GM23338 (cell line): ENCODE measurements around the gene MAD1L1.

Experiments
- CTCF ChIP-seq, 2 experiments: fragments of 200-600 bp in 1 of 2; sonication (generic) in 1 of 2; conservative IDR thresholded peaks; 2 replicates each; pipeline versions ENCODE4 v1.5.1 to v1.6.1; 2016 to 2017; ENCODE audit warnings: antibody characterized with exemption in 2 of 2, low read depth in 2 of 2, mild to moderate bottlenecking in 2 of 2, moderate library complexity in 1 of 2
- ETS1 ChIP-seq: IDR thresholded peaks from 2 replicates; pipeline ENCODE4 v1.6.1; 2016; ENCODE audit warnings: antibody characterized with exemption
- EZH2 ChIP-seq: fragments of 200-600 bp; sonication (generic); IDR thresholded peaks from one replicate; pipeline ENCODE4 v1.8.0; 2017; ENCODE audit warnings: antibody characterized with exemption, mild to moderate bottlenecking, low read depth; ENCODE audit not compliant: unreplicated experiment
- EZH2phosphoT487 ChIP-seq: fragments of 200-600 bp; sonication (generic); IDR thresholded peaks from one replicate; pipeline ENCODE4 v1.8.1; 2018; ENCODE audit warnings: antibody characterized with exemption; ENCODE audit not compliant: unreplicated experiment
- JUNB ChIP-seq: IDR thresholded peaks from one replicate; pipeline ENCODE4 v1.6.1; 2016; ENCODE audit warnings: antibody characterized with exemption; ENCODE audit not compliant: unreplicated experiment
- NANOG ChIP-seq: IDR thresholded peaks from 2 replicates; pipeline ENCODE4 v1.6.1; 2016; ENCODE audit warnings: antibody characterized with exemption, borderline replicate concordance
- POLR2AphosphoS5 ChIP-seq: IDR thresholded peaks from 2 replicates; pipeline ENCODE4 v1.6.1; 2016; ENCODE audit warnings: antibody characterized with exemption, low read depth
- REST ChIP-seq: IDR thresholded peaks from one replicate; pipeline ENCODE4 v1.6.1; 2018; ENCODE audit warnings: antibody characterized with exemption; ENCODE audit not compliant: unreplicated experiment
- STAT1 ChIP-seq: IDR thresholded peaks from one replicate; pipeline ENCODE4 v1.6.1; 2016; ENCODE audit warnings: antibody characterized with exemption; ENCODE audit not compliant: unreplicated experiment
- ZNF114 ChIP-seq: fragments of 250-450 bp; sonication (Bioruptor Pico); IDR thresholded peaks from 2 replicates; pipeline ENCODE4 v1.5.0; 2020; ENCODE audit warnings: mild to moderate bottlenecking, moderate library complexity
- ZNF331 ChIP-seq: fragments of 250-450 bp; sonication (Bioruptor Pico); IDR thresholded peaks from 2 replicates; pipeline ENCODE4 v1.5.0; 2020; ENCODE audit warnings: low read depth, mild to moderate bottlenecking, moderate library complexity
- ZNF462 ChIP-seq: fragments of 250-450 bp; sonication (Bioruptor Pico); IDR thresholded peaks from 2 replicates; pipeline ENCODE4 v1.5.0; 2020; ENCODE audit warnings: mild to moderate bottlenecking, moderate library complexity

- TF ChIP-seq CTCF (conservative IDR thresholded peaks at IDR 0.05; ENCODE audit: low read depth in 2 of 2) (no peak), EZH2phosphoT487 (no peak), POLR2AphosphoS5 (no peak), EZH2 (no peak), REST (no peak), ETS1 (no peak), ZNF114 (CRISPR knock-in tag) (no peak), NANOG (no peak), JUNB (no peak), ZNF462 (CRISPR knock-in tag) (no peak), ZNF331 (CRISPR knock-in tag) (no peak), STAT1 (no peak)
Measured at GRCh38 chr7:2116448-2116810, 116.3 kb downstream of the MAD1L1 start.
